Liver (tissue), 3 donors: Measurements from ENCODE around the gene ENOX2.

ENCODE experiments used
- CTCF ChIP-seq: fragments of 150-350 bp; IDR thresholded peaks from 2 replicates; pipeline ENCODE4 v1.5.1; 2017; ENCODE audit warnings: improper control_type of control experiment, low read depth, low read length; ENCODE audit not compliant: missing input control
- RAD21 ChIP-seq, 2 donors: IDR thresholded peaks; 2 replicates each; pipeline ENCODE4 v1.6.1; 2016; ENCODE audit warnings: antibody characterized with exemption in 2 of 2, mild to moderate bottlenecking in 2 of 2
- TAF1 ChIP-seq: conservative IDR thresholded peaks from 2 replicates; pipeline ENCODE4 v1.6.1; 2016; ENCODE audit warnings: antibody characterized with exemption, mild to moderate bottlenecking
- YY1 ChIP-seq: IDR thresholded peaks from 2 replicates; pipeline ENCODE4 v1.6.1; 2016; ENCODE audit warnings: antibody characterized with exemption, mild to moderate bottlenecking
- donor health status: healthy.
- donor health status: healthy.

- no peak for TF ChIP-seq CTCF
- no peak for TF ChIP-seq RAD21 (IDR thresholded peaks at IDR 0.05)
- no peak for TF ChIP-seq YY1
- no peak for TF ChIP-seq TAF1
Measured at GRCh38 chrX:130772105-130772775, 130.8 kb downstream of the ENOX2 start.
